HG03575 (cell line): Measurements from ENCODE around the gene KHDRBS1.
"Not testable (repeated sequence)": the region's sequence is repeated elsewhere in the genome, so short reads cannot be mapped to it uniquely, and the experiment has no call there.

Source experiments
- ATAC-seq: cut with Tn5 transposase; IDR thresholded peaks from one replicate; pipeline ENCODE4 v1.9.1; 2021; ENCODE audit not compliant: unreplicated experiment, insufficient number of reproducible peaks, low FRiP score; ENCODE audit errors: extremely low read depth

Gene KHDRBS1

GRCh38 chr1:32007591-32007940 is 6.1 kb upstream of the KHDRBS1 start:
- no peak for ATAC-seq

- no peak for ATAC-seq
Measured at GRCh38 chr1:32010246-32010645, 3.4 kb upstream of the KHDRBS1 start.

DNA sequence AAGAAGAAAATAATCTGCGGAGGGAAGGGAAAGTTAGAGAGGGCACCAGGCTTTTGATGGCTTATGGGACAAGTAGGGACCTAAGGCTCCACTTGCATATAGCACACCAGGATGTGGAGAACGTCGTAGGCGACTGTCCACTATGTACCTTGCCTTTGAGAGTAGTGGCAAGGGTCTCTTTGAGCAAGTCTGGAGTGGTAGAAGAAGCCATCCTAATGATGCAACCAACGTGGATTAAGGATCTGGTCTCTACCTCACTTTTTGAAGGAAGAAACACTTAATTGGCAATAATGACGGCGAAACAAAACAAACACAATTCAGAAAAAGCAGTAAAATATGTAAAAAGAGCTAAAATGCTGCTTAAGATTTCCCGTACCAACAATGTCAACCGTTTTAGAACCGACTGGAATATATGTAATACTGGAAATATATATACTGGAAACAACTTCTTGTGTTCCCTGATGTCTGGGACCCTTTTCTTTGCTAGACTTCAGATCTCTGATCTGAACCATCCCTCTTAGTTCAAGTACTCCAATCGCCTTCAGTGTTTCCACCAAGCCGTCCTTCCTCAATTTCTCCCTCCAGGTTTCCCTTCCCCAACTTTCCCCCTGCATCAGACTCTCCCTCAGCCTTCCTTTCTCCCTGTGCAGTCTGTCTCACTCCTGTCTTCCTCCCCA is 821 bp upstream of the KHDRBS1 start:
- no peak for ATAC-seq

GRCh38 chr1:32014199-32014947 is 705 bp downstream of the KHDRBS1 start:
- no peak for ATAC-seq

DNA sequence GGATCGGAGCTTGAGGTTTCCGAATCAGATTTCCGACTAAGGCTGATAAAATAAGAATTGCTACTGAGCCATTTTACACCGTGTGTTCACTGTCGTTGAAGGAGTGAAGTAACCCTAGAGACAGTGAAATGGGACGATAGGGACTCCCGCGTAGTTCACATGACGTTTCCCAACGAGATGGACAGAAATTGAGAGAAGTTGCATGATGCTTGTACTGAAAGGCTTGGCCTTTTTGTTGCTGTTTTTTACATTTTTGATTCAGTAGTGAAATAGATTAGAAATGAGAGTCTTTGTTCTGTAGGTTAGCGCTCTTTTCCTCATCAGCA is 1.2 kb downstream of the KHDRBS1 start:
- ATAC-seq, result no peak

DNA sequence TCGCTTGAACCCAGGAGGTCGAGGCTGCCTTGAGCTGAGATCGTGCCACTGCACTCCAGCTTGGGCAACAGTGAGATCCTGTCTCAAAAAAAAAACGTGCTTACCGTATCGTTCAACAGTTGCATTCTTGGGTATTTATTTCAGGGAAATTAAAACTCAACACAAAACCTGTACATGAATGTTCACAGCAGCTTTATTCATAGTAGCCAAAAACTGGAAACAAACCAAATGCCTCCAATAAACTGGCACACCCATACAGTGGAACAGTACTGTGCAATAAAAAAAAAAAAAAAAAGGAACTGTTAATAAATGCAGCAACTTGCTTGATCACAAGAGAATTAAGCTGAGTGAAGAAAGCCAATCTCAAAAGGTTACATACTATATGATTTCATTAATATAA is 6.7 kb downstream of the KHDRBS1 start:
- no peak for ATAC-seq

DNA sequence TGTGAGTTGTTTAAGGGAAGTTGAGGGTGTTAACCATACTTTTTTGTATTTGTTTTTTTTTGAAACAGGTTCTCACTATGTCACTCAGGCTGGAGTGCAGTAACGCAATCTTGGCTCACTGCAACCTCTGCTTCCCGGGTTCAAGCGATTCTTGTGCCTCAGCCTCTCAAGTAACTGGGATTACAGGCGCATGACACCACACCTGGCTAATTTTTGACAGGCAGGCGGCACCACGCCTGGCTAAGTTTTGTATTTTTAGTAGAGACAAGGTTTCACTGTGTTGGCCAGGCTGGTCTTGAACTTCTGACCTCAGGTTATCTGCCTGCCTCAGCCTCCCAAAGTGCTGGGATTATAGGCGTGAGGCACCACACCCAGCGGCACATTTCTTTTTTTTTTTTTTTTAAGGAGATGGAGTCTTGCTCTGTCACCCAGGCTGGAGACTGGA is 7.9 kb downstream of the KHDRBS1 start:
- ATAC-seq, result not testable (repeated sequence)

DNA sequence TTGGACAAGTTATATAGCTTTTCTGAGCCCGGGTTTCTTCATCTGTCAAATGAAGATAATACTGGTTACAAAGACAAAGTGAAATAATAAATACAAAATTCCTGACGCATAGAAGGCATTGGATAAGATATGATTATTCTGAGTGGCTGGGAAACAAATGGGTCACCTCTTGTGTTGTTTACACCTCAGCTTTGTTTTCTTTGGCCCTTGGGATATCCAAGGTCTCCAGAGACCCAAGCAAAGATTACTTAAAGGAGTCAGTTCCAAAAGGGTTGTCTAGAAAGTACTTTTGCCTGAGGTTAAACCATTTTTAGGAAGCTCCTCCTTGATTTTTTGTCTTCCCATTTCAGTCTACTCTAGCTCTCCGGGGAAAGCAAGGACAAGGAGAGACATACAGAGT is 9.7 kb downstream of the KHDRBS1 start:
- no peak for ATAC-seq

DNA sequence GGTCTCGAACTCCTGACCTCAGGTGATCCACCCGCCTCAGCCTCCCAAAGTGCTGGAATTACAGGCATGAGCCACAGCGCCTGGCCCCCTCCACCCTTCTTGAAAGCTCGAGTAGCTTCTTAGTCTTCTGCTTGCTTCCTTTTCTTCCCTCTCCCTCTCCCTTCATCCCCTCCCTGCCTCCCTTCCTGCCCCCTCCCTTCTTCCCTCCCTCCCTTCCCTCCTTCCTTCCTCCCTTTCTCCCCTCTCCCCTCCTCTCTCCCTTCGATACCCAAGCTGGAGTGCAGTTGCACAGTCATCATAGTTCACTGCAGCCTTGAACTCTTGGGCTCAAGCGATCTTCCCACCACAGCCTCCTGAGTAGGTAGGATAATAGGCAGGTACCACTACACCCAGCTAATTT is 11.8 kb downstream of the KHDRBS1 start:
- no peak for ATAC-seq

DNA sequence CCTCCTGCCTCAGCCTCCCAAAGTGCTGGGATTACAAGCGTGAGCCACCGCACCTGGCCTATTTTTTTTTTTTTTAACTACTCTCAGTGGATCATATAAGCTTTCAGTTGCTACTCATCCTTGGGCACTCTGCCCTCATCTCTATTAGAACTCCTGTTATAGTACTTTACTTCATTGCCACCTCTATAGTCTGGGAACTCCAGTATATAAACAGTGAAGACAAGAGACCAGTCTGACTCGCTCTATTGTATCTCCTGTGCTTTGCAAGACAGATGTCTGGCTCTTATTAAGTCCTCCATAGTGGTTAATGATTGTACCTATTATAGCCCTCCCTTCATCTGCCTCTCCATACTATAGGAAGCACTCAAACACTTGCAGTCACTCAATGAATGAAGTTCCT is 15.1 kb downstream of the KHDRBS1 start:
- no peak for ATAC-seq

- ATAC-seq, result no peak
Measured at GRCh38 chr1:32031578-32032274, 18.1 kb downstream of the KHDRBS1 start.

DNA sequence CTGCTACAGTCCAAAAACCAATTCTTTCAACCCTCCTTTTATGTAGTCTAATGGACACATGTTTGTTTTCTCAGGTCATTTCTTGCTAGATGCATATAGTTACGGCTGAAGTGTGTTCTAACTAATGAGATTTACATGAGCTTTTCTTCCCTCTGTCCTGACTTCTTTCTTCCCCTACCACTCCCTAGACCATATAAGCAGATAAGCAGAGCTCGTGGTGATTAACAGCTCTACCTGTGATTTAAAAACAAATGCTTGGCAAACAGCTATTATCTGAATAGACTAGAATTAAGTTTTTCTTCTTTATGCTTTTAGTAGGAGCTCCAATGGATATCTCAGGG is 18.6 kb downstream of the KHDRBS1 start:
- no peak for ATAC-seq

DNA sequence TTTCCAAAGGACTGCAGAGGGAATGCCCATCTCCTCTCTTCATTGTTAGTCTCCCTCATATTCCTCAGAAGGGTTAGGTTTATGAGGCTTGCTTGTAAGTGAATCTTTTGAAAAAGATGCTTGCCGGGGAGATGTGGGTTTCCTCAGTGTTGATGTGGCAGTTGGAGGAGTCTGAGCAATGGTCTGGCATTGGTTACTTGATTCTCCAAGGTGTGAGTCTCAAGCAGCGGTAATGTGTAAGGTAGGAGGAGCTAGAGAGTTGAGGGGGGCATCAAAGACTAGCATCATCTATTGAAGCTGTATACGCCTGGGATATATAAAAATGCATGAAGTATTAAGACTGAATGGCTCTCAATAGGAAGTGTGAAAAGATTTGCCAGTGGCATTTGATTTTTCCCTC is 21.5 kb downstream of the KHDRBS1 start:
- ATAC-seq, result no peak

- no peak for ATAC-seq
Measured at GRCh38 chr1:32040711-32041110, 27.0 kb downstream of the KHDRBS1 start.

DNA sequence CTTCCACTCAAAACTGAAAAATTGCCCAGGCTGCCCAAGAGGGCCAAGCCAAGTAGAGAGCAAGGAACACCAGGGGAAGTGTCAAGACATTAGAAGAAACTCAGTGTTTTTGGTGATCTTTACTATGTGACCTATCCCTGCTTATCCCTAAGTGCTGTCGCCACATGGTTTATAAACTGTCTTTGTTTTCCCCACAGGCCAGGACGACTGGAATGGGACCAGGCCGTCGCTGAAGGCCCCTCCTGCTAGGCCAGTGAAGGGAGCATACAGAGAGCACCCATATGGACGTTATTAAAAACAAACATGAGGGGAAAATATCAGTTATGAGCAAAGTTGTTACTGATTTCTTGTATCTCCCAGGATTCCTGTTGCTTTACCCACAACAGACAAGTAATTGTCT is 28.7 kb downstream of the KHDRBS1 start:
- no peak for ATAC-seq

- ATAC-seq, result no peak
Measured at GRCh38 chr1:32044234-32044633, 30.6 kb downstream of the KHDRBS1 start.

GRCh38 chr1:32045772-32046171 is 32.1 kb downstream of the KHDRBS1 start:
- ATAC-seq, result no peak

DNA sequence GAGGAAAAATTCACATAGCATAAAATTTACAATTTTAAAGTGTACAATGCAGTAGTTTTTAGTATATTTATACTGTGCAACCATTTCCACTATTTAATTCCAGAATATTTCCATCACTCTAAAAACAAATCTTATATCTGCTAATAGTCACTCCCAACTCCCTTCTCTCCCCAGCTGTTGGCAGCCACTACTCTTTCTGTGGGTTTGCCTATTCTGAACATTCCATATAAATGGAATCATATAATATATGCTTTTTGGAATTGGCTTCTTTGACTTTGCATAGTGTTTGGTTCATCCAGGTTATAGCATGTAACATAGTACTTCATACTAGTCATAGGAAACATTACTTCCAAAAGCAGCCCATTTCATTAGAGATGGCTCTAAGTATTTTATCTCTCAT is 34.0 kb downstream of the KHDRBS1 start:
- ATAC-seq, result no peak

- ATAC-seq, result no peak
Measured at GRCh38 chr1:32048440-32048839, 34.8 kb downstream of the KHDRBS1 start.

GRCh38 chr1:32051706-32052105 is 38.0 kb downstream of the KHDRBS1 start:
- no peak for ATAC-seq
